Activated naive CD8-positive, alpha-beta T cell treated with anti-CD3 and anti-CD28 coated beads, Interleukin-2, amount 10 ng/mL, durations not matched to agents 7 days and 5 days (primary cell): Measurements from ENCODE around the gene IL13RA1. TPM values are rescaled to one million over a fixed set of nuclear protein-coding genes. Genes with fewer than 3 reads are reported as not detected.

Experiments
- ATAC-seq: fragments of 150-1000 bp; cut with Tn5 transposase; one replicate; pipeline ENCODE4 v1.10.0; 2021; ENCODE audit warnings: low read depth, moderate library complexity
- POLR2A ChIA-PET: fragments of 350-600 bp; sonication (Branson Sonifier 250); formaldehyde crosslinking; loops from one replicate; lab custom pipeline; 2021; ENCODE audit warnings: antibody characterized with exemption; lab: Charles Lee
- DNase-seq: peaks from one replicate; pipeline ENCODE4 v3.0.0; 2021
- H3K27ac Mint-ChIP-seq: one replicate; pipeline ENCODE4 v1.8.0; 2022; ENCODE audit warnings: mild to moderate bottlenecking, mixed read lengths
- H3K27me3 Mint-ChIP-seq: one replicate; pipeline ENCODE4 v1.8.0; 2022; ENCODE audit warnings: mild to moderate bottlenecking, moderate library complexity, mixed read lengths
- H3K36me3 Mint-ChIP-seq: one replicate; pipeline ENCODE4 v1.8.0; 2021; ENCODE audit warnings: mild to moderate bottlenecking, mixed read lengths
- H3K4me1 Mint-ChIP-seq: one replicate; pipeline ENCODE4 v1.8.0; 2021; ENCODE audit warnings: mixed read lengths
- H3K4me3 Mint-ChIP-seq: one replicate; pipeline ENCODE4 v1.8.0; 2022; ENCODE audit warnings: mild to moderate bottlenecking, moderate library complexity, mixed read lengths
- H3K9me3 Mint-ChIP-seq: one replicate; pipeline ENCODE4 v1.8.0; 2021; ENCODE audit warnings: mixed read lengths
- total RNA-seq, 2 experiments: library from RNA; stranded (reverse); gene quantifications; one replicate each; pipeline ENCODE4 v1.2.3, GENCODE V29; 2021

The IL13RA1 gene
- total RNA-seq, 2 experiments from 2014 or later = 0.62 to 0.69 TPM

DNA sequence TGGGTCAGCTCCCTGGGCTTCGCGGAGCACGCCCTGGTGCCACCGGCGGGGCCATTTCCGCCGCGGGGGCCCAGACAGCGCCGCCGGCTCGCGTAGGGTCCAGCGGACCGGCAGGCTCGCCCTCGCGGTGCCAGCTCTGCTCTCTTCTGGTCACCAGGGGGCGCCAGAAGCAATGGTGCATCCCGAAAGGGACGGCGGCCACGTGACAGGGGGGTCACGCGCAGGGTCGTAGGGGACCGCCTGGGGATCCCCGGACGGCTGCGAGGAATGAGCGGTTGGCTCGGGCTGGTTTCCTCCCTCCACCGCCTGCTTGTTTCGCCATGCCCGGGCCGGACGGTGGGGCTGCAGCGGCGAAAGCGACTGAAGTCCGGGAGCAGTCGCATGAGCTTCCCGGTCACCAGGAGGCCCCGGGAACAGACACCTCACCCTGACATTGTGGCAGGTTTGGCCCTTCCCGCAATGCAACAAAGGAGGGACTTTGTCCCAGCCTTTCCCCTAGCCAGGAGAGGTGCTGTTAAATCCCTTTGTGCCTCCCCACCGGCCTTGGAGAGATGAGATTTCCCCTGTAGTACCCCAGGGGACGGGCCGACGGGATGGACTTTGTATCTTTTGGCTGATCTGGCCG is 112.0 kb downstream of the IL13RA1 start:
- POLR2A ChIA-PET = interaction anchor here (0.6 kb wide), 1 partner anchor 220 kb away, joined by 5 read pairs; no protein-coding TSS in a partner anchor
- H3K4me1 Mint-ChIP-seq = no peaks in the 10 kb centered on the region
- H3K4me3 Mint-ChIP-seq = peak overlapping the region; percentile 51
- ATAC-seq (peak; percentile 63), DNase-seq (peak; percentile 71)
- H3K27ac Mint-ChIP-seq = no peak overlapping the region
- H3K36me3 Mint-ChIP-seq = no peaks in the 10 kb centered on the region
- H3K9me3 Mint-ChIP-seq = no peaks in the 10 kb centered on the region
- H3K27me3 Mint-ChIP-seq = peaks cover 16% of the 10 kb centered on the region

Other genes starting within 250 kb of the IL13RA1 start
- gene DOCK11, start 231.8 kb upstream of the IL13RA1 start, total RNA-seq = 10 to 100 TPM; 71.9 to 80.4 TPM
- gene ZCCHC12, start 96.2 kb downstream of the IL13RA1 start, total RNA-seq = not detected
- gene LONRF3, start 247.0 kb downstream of the IL13RA1 start, total RNA-seq = 1 to 10 TPM; 1.6 TPM